ENCODE measurements around the gene KRT27. TPM values are rescaled to one million over a fixed set of nuclear protein-coding genes. Genes with fewer than 3 reads are reported as not detected.
A peak's percentile ranks its signal among the peaks of the same experiment; 100 is the strongest.
"Not testable (repeated sequence)": the region's sequence is repeated elsewhere in the genome, so short reads cannot be mapped to it uniquely, and the experiment has no call there.

The KRT27 gene
- total and polyA plus RNA-seq, 9 of the 15 experiments (the other 6 are each of a cell fraction or from before 2014, with no cell fraction given) = 0.10 TPM; not detected in 8

- Histone ChIP-seq H4K20me1 (replicated peaks; ENCODE audit: control insufficient read depth, insufficient read depth, low read length) (no peaks in the 10 kb centered on the region), H3K27ac (ENCODE audit: extremely low read depth, low read depth, low read length) (no peak overlapping the region), H3K4me2 (ENCODE audit: insufficient read depth, low read length) (no peak overlapping the region), H3K4me3 (no peak overlapping the region), H3K9me3 (replicated peaks; ENCODE audit: control insufficient read depth, insufficient read depth, low read depth, low read length) (no peaks in the 10 kb centered on the region), H3K9me1 (ENCODE audit: control insufficient read depth, insufficient read depth, low read length) (peaks cover 5% of the 10 kb centered on the region), H3K79me2 (ENCODE audit: control insufficient read depth, insufficient read depth, low read length) (peaks cover 34% of the 10 kb centered on the region), H2AFZ (ENCODE audit: low read depth, low read length) (no peak overlapping the region), H3K36me3 (ENCODE audit: control insufficient read depth, insufficient read depth, low read length) (peaks cover 24% of the 10 kb centered on the region), H3K4me1 (replicated peaks in 1 of 2; ENCODE audit: control insufficient read depth in 2 of 2, insufficient read depth in 2 of 2, low read length in 2 of 2) (peaks cover 0 to 13% of the 10 kb centered on the region in 2 experiments; a peak in 3 of 5 replicates), H3K27me3 (ENCODE audit: control insufficient read depth in 2 of 2, insufficient read depth in 2 of 2, low read length in 2 of 2) (no peaks in the 10 kb centered on the region), H3K9ac (ENCODE audit: insufficient read depth in 1 of 2, low read depth in 2 of 2, low read length in 2 of 2) (no peak overlapping the region)
- ATAC-seq (no peak), FAIRE-seq (no peak), DNase-seq (ENCODE audit: extremely low read depth in 1 of 4, low spot score in 3 of 4) (no peak)
- 78% methylated on average over 1 of the region's 1 CpG for WGBS (ENCODE audit: insufficient coverage, low coverage, missing lambda C conversion rate)
- CTCF ChIA-PET (ENCODE audit: low intra/inter-chr PET ratio) = no interaction called here
- intact Hi-C loops (cut with micrococcal nuclease) (loop anchor here (5.0 kb wide), 1 partner anchor 852 kb away; no protein-coding TSS in a partner anchor), in situ Hi-C loops (cut with MboI) (no loop called here)
- POLR2A ChIA-PET = no interaction called here
- TF ChIP-seq ZBTB2 (IDR thresholded peaks at IDR 0.05) (peak; percentile 59; the same call in 1 of the 2 replicates), SIX5 (IDR thresholded peaks at IDR 0.05; ENCODE audit: borderline replicate concordance in 1 of 2, insufficient read depth in 1 of 2, low read depth in 1 of 2, low read length in 2 of 2) (no peak), DACH1 (IDR thresholded peaks at IDR 0.05; ENCODE audit: partially characterized antibody) (peak; percentile 95)
- no TSS peak for BruUV-seq (replicated peaks)
Measured at GRCh38 chr17:40815381-40815780, 33.0 kb upstream of the KRT27 start.

- ATAC-seq; DNase-seq (ENCODE audit: extremely low read depth in 1 of 4, low spot score in 3 of 4); in situ Hi-C loops (cut with MboI); H3K4me2 ChIP-seq (ENCODE audit: insufficient read depth, low read length); H3K4me3 ChIP-seq; H2AFZ ChIP-seq (ENCODE audit: low read depth, low read length); H4K20me1 ChIP-seq (replicated peaks; ENCODE audit: control insufficient read depth, insufficient read depth, low read length); H3K9me1 ChIP-seq (ENCODE audit: control insufficient read depth, insufficient read depth, low read length); FAIRE-seq; POLR2A ChIA-PET; BruUV-seq (replicated peaks); H3K27me3 ChIP-seq (ENCODE audit: control insufficient read depth in 2 of 2, insufficient read depth in 2 of 2, low read length in 2 of 2); H3K9me3 ChIP-seq (replicated peaks; ENCODE audit: control insufficient read depth, insufficient read depth, low read depth, low read length); H3K27ac ChIP-seq (ENCODE audit: extremely low read depth, low read depth, low read length); H3K9ac ChIP-seq (ENCODE audit: insufficient read depth in 1 of 2, low read depth in 2 of 2, low read length in 2 of 2): not testable (repeated sequence)
- TF ChIP-seq BCOR (IDR thresholded peaks at IDR 0.05) (peak; percentile 77), RBM25 (IDR thresholded peaks at IDR 0.05; ENCODE audit: low read depth, low read length, severe bottlenecking) (peak; percentile 13), ZNF146 (CRISPR knock-in tag; IDR thresholded peaks at IDR 0.05; ENCODE audit: unreplicated experiment) (peak; percentile 96), KDM1A (IDR thresholded peaks at IDR 0.05) (peak in 1 of 2 experiments; percentile 64; a peak in 1 of 4 replicates)
- intact Hi-C loops (cut with micrococcal nuclease) = loop anchor here (5.0 kb wide), 1 partner anchor 853 kb away; no protein-coding TSS in a partner anchor
- Histone ChIP-seq H3K4me1 (replicated peaks in 1 of 2; ENCODE audit: control insufficient read depth in 2 of 2, insufficient read depth in 2 of 2, low read length in 2 of 2) (peaks cover 0 to 10% of the 10 kb centered on the region in 2 experiments; a peak in 3 of 5 replicates), H3K36me3 (ENCODE audit: control insufficient read depth, insufficient read depth, low read length) (peaks cover 18% of the 10 kb centered on the region), H3K79me2 (ENCODE audit: control insufficient read depth, insufficient read depth, low read length) (peaks cover 27% of the 10 kb centered on the region)
- WGBS (ENCODE audit: insufficient coverage, low coverage, missing lambda C conversion rate) = 39% methylated on average over 3 of the region's 3 CpGs
- CTCF ChIA-PET (ENCODE audit: low intra/inter-chr PET ratio) = interaction anchor here (0.6 kb wide), 1 partner anchor 1123 kb away, joined by 5 read pairs; no protein-coding TSS in a partner anchor
Measured at GRCh38 chr17:40814657-40815056, 32.3 kb upstream of the KRT27 start.

Measured in K562 (cell line).